DMS53 (cell line): ENCODE results near the gene INSYN1.
"Not testable (repeated sequence)": the region's sequence is repeated elsewhere in the genome, so short reads cannot be mapped to it uniquely, and the experiment has no call there.

ENCODE experiments used
- DNase-seq: peaks from one replicate; lab custom pipeline; 2025; lab: John Stamatoyannopoulos, UW

INSYN1 gene, protein sequence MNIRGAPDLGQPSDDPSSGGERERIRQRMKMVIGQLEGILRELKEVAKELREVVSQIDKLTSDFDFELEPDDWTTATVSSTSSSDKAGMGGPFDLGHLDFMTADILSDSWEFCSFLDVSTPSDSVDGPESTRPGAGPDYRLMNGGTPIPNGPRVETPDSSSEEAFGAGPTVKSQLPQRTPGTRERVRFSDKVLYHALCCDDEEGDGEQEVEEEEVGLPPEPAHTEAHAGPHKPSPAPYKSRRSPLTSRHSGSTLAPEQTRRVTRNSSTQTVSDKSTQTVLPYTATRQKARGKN

GRCh38 chr15:73753250-73754130 is at the start of gene INSYN1:
INSYN1 (minus strand) TSS chr15:73753351; CDS start chr15:73751130, 2,221 bp downstream.
- DNase-seq: peak; percentile 38

- DNase-seq: no peak
Measured at GRCh38 chr15:73802431-73803041, 49.4 kb upstream of the INSYN1 start.

DNA sequence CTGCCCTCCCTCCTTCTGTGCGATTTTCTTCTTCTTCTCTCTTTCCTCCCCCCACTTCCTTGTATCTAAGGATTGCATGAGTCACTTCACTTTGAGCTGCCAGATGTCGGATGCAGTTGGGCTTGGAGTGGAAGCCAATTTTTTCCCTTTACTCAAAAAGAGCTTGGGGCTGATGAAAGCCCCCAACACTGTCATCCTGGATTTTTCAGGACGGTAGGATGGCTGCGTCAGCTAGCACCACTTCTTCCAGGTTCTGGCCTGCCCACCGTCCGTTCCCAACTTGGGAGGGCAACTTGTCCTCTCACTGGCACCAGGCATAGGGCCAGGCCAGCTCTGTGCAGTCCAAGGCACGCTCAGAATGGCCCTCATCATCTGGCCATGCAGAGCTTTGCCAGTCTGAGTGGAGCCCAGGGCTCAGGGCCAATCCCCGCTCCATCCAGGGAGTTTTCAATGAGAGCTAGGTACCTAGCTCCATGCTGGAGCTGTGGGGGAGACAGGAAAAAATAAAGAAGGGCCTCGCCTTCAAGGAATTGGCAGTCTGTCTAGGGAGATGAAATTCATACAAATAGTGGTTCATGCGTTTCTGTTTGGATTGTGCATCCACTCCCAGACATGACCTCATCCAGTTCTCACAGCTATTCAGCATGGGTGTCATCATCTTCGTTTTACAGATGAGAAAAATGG is 47.7 kb upstream of the INSYN1 start:
- DNase-seq: peak; percentile 16

- DNase-seq: no peak
Measured at GRCh38 chr15:73799466-73799865, 46.3 kb upstream of the INSYN1 start.

DNA sequence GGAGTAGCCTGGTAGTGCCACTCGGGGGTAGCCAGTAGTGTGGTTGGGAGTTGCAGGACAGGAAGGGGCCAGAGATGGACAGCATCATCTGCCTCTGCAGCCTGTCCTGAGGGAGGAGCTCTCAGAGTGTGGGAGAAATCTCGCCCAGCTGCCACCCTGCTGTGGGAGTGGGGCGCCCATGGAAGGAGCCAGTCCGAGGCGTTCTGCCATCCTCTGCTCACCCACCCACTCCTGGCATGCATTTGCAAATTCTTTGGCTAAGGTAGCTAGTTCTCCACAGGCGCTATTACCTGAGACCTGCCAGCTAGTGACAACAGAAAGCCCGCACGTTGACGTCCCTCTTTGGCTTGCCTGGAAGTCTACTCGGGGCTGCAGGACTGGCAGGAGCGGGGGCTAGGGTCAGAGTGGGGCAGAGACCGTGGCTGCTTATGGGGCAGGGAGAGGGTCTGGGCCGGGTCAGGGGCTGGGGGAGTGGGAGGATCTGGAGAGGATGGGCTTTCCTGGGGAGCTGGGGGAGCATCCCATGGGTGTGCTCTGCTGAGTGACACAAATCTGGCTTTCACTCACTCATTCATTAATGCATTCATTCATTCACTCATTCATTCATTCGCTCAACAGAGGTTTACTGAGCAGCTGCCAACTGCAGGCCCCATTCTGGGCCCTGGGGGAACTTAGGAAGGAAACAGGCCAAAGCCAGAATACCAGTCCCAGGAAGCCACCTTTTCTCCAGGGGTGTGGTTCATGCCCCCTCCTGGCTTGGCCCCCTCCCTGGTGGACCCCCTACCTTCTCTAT is 44.4 kb upstream of the INSYN1 start:
- DNase-seq: no peak

DNA sequence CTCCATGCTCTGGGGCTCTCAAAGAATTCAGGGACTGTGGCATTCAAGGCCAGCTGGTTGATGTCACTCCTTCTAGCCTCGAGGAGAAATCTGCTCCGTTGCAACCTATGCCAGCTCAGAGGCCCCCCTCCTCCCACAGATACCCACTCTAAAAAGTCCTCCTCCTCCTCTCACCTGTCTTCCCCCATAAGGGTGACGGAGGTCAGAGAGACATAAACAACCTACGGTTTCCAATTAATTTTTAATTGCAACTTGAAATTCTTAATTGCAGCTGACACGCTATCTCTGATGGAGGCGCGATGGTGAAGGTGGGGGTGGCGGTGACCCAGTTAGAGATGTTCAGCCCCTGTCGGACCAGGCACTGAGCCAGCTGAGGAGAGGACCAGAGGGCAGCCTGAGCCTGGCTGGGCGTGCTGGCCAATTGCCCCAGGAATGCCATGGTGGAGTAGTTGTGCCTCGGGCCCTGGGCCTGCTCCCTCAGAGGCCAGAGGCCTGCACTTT is 43.2 kb upstream of the INSYN1 start:
- DNase-seq: no peak

GRCh38 chr15:73794443-73795133 is 41.4 kb upstream of the INSYN1 start:
- peak; percentile 63 for DNase-seq

- DNase-seq: not testable (repeated sequence)
Measured at GRCh38 chr15:73792899-73793541, 39.9 kb upstream of the INSYN1 start.

GRCh38 chr15:73792415-73792814 is 39.3 kb upstream of the INSYN1 start:
- peak; percentile 3 for DNase-seq

DNA sequence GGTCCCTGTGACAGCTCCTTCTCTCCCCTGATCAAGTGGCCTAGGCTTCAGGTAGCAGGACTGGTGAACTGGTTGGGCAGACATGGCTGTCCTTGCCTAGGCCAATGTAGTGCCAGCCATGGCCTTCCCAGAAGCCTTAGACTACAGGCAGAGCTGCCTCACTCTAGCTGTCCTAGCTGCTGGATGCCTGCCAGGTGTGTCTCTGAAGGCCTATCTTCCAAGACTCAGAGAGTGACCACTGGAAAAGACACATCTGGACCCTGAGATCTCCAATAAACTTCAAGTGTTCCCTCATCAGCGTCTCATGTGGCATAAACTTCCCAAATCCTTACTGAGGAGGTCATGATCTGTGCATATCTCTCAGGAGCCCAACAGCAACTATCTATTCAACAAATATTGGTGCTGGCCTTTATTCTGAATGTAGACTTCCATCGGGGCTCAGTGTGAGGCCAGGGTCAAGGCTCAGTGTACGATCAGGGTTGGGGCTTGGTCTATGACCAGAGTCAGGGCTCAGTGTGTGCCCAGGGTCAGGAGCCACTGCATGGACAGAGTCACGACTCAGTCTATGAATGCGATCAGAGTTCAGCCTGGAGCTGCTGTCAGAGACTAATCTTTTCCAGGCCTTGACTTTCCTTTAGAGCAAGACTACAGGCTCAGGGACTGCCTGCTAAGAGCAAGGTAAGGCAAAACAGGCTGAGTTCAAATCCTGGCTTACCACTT is 36.5 kb upstream of the INSYN1 start:
- no peak for DNase-seq

GRCh38 chr15:73787621-73788020 is 34.5 kb upstream of the INSYN1 start:
- DNase-seq: no peak

DNA sequence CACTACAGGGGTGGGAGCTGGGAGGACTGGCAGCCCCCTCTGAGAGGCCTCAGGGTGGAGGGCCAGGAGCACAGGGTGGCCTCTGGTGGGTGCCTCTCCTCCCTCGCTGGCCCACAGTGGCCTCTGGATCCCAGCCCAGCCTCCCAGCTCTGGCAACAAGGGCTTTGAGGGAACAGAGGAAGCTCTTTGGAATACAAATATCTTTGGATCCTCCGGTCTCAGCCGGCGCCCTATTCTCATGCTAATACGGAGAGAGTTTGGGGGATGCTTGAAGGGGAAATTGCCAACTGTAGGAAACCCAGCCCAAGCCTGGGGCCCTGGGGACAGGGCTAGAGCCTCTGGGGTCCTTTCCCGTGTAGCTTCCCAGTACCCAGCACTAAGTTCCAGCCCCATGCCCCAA is 33.4 kb upstream of the INSYN1 start:
- no peak for DNase-seq

GRCh38 chr15:73785256-73786014 is 32.3 kb upstream of the INSYN1 start:
- not testable (repeated sequence) for DNase-seq

GRCh38 chr15:73784291-73784690 is 31.1 kb upstream of the INSYN1 start:
- no peak for DNase-seq

DNA sequence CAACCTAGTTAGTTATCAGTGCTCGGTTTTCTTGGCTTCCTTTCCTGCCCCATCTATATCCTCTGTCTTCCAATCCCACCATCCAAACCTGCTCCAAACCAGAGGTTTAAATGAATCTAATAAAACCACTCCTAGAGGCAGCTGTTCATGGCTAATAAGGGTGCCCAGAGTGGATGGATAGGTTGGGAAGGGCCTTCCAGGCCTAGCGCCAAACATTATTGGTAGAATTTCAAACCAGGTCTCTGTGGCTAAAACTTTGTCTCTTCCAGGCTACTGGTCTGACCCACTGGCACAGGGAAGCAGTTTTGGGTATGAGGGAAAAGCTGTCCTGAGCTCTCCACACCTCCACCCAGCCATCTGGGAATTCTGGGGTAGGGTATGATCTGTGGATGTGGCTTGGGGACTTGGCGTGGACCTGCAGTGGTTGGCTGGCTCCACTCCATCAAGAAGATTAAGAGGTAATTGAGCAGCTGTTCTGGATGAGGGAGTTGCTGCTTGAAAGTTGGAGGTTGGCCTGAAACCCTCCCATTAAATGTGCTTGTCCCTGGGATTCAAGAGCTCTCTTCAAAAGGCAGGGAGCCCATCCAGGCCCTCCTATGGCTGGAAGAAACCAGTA is 29.3 kb upstream of the INSYN1 start:
- no peak for DNase-seq

DNA sequence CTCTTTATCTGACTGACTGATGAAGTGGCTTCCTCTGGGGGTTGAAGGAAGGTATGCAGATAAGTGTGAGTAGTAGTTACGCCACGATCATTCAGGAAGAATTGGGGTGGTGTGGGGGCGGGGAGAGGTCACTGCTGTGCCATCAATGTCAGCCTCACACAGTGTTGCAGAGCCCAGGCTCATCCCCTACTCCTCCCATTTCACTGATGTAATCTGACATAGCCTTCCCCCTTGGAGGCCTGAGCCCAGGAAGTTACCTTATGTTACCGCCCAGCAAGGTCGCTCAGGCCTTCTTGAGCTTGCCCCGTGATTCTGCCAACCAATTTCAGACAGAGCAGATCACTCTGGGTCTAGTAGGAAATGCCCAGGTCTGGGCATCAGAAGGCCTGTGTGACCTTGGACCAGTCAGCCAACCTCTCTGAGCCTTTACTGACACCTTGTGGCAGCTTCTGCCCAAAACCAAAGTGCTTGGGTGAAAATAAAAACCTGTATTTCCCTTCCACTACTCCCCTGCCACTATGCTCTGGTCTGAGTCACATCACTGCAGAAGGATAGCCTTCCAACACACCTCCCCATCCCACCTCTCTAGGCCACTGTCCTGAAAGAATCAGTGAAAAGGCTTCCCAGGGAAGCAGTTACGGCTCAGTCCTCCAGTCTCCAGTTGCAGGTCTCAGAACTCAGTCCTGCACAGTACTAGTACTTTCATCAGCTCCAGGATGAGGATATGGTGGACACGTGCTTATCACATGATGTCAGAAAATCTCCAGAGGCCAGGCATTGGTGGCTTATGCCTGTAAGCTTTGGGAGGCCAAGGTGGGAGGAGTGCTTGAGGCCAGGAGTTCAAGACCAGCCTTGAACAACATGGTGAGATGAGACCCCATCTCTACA is 28.1 kb upstream of the INSYN1 start:
- peak; percentile 59 for DNase-seq

- DNase-seq: no peak
Measured at GRCh38 chr15:73779974-73780373, 26.8 kb upstream of the INSYN1 start.
